ENCODE measurements around the gene NTSR2.

- TF ChIP-seq POLR2AphosphoS5 (IDR thresholded peaks at IDR 0.05; ENCODE audit: borderline replicate concordance, low read depth, low read length) (no peak), FOXP2 (optimal IDR thresholded peaks at IDR 0.05; ENCODE audit: control extremely low read depth, extremely low read length, insufficient read depth) (no peak), EZH2 (IDR thresholded peaks at IDR 0.05) (no peak)
Observed at GRCh38 chr2:11633923-11634478, 36.0 kb downstream of the NTSR2 start.
